ENCODE data around the gene SIRT5.

SIRT5 gene

GRCh38 chr6:13590574-13591153 lies 16.3 kb downstream of the SIRT5 start:
- DNase-seq = no peak

DNA sequence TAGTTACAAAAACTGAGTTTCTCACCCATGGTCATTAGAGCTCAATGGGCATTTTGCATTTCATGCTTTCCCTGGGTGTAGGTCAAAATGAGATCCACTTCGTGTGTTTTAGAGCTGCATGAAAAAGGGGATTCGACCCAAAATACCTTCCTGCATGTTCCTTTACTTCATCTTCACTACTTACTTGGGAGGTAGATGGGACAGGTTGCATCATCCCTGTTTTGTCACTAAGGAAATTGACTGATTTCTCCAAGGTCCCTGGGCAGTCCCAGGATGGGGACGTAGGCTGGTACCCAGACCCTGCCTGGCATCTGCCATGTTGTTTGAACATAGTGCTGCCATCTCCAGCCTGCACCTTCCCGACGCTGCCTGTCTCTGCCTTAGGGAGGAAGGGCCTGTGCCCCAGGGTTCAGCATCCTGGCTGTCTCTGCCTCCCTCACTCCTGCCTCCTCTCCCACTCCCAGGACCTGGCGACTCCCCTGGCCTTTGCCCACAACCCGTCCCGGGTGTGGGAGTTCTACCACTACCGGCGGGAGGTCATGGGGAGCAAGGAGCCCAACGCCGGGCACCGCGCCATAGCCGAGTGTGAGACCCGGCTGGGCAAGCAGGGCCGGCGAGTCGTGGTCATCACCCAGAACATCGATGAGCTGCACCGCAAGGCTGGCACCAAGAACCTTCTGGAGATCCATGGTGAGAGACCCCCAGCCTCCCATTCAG lies 17.0 kb downstream of the SIRT5 start:
- DNase-seq = no peak

DNA sequence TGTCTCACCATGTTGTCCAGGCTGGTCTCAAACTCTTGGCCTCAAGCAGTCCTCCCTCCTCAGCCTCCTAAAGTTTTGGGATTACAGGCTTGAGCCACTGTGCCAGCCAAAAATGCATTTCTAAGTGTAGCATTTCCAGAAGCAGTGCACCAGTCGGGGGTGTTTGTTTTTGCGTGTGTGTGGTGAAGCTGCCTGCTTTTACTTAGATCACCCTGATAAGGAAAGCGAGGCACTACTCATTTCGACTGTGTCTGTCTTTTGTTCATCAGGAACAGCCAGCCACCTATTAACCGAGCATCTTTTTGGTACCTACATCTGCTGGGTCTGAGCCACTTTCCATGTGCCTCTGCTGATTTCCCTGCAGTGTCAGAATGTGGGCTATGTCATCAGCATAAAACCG lies 18.7 kb downstream of the SIRT5 start:
- no peak for DNase-seq

GRCh38 chr6:13593720-13594119 lies 19.3 kb downstream of the SIRT5 start:
- no peak for DNase-seq

DNA sequence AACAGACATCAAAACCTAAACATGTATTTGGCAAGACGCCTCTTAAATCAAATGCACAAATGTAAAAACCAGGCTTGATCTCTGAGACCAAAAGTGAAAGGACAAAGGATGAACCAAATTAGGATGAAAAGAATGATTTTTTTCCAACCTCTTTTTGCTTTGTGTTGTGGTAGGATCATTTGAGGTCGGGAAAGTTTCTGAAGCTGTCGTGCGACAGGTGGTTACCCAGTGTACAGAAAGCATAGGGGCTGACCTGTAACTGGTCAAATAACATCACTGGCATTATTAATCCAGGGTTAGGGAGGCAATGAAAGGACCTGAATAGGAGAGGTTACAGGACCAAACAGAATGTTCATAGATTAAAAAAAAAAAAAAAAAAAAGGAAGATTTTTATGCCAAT lies 22.7 kb downstream of the SIRT5 start:
- no peak for DNase-seq

DNA sequence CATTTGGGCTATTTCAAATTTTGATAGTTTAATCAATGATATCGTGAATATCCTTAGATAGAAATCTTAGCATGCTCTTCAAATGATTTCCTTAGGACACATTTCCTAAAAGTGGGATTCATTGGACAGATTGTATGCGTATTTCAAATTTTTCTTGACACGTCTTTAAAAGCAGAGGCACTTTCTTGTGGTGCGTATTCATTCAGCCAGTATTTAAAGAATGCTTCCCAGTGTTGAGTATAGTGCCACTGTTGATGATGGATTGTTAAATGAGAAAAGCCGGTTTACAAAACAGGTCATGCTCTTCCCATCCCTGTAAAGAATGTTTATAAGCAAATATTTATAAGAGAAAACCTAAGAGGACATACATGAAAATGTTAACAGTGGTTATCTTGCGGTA lies 25.6 kb downstream of the SIRT5 start:
- no peak for DNase-seq

- DNase-seq = no peak
Observed at GRCh38 chr6:13604135-13604534, 29.7 kb downstream of the SIRT5 start.

- no peak for DNase-seq
Observed at GRCh38 chr6:13604546-13605416, 30.4 kb downstream of the SIRT5 start.

DNA sequence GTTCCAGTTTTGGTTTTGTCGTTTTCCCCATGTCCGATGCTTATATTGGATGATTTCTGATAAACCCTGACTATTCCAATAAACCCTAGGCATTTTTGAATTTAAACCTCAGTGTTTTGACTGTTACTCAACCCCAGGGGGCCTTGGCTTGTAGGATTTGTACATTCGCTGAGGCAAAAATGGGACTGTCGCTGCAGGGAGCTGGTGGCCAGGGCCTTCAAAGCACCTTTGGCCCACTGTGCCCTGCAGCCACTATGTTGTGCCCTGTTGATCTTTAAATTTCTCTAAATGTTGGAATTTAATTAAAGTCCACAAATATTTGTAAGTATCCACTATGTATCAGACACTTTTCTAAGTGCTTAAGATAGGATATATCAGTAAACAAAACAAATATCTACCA lies 31.2 kb downstream of the SIRT5 start:
- DNase-seq = no peak

GRCh38 chr6:13611715-13612114 lies 37.3 kb downstream of the SIRT5 start:
- DNase-seq = no peak

DNA sequence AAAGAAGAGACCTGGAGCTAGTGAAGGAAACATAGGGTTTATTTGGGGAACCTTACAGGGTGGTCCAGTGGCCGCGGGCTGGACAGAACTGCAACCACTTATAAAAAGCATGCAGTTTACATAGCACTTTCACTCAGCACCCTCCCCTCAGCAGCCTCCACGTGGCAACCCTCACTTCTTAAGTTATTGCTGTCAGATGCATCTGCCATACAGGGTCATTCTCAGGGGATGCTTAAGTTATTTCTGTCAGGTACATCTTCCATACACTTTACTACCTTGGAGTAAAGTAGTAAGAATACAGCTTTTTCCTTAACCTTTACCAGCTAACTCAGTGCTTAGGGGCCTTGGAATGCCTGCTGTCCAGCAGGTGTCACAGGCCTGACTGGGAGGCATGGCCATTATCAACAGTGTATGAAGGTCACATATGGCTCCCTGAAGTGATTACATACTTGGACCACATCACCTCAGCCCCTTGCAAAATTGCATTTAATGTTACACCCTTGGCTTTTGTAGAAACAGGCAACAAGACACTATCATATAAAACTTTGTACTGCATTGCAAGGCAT lies 38.7 kb downstream of the SIRT5 start:
- DNase-seq = no peak

GRCh38 chr6:13614126-13614925 lies 39.9 kb downstream of the SIRT5 start:
- peak; percentile 49 for DNase-seq

- DNase-seq = peak; percentile 99
Observed at GRCh38 chr6:13614926-13615791, 40.8 kb downstream of the SIRT5 start, which contains the start of gene NOL7. TSS of gene NOL7 (plus strand) at chr6:13615335. CDS start at chr6:13615359, 24 bp downstream.

DNA sequence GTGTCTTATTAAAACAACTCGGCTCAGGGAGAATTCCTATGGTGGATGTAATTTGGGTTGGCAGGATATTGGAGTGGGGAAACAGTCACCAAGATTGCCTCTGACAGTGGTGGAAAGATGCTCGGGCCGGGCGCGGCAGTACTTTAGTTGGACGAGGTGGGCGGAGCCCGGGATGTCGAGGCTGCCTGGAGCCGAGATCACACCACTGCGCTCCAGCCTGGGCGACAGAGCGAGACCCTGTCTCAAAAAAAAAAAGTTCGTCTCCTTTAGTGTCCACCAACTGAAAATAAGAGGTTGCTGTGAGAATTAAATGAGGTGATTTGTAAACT lies 41.4 kb downstream of the SIRT5 start:
- DNase-seq = peak; percentile 59

GRCh38 chr6:13617066-13617465 lies 42.7 kb downstream of the SIRT5 start:
- DNase-seq = no peak

DNA sequence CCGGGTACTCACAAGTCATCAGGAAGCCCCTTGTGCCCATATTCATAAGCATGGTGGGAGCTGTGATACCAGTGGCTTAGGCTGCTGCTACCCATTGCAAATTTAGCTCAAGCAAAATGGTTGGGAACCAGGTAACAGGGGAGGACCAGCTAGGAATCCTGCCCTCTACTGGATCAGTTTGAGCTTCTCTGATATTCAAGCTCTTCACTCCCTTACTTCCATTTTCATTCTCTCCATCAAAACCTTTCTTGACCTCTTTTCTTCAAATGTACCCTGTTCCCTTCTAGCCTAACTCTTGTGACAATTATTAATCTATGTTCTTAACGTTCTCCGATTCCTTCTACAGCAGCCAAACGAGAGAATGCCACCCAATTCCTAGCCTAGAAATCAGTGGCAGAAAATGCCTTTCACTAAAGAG lies 50.5 kb downstream of the SIRT5 start:
- no peak for DNase-seq

DNA sequence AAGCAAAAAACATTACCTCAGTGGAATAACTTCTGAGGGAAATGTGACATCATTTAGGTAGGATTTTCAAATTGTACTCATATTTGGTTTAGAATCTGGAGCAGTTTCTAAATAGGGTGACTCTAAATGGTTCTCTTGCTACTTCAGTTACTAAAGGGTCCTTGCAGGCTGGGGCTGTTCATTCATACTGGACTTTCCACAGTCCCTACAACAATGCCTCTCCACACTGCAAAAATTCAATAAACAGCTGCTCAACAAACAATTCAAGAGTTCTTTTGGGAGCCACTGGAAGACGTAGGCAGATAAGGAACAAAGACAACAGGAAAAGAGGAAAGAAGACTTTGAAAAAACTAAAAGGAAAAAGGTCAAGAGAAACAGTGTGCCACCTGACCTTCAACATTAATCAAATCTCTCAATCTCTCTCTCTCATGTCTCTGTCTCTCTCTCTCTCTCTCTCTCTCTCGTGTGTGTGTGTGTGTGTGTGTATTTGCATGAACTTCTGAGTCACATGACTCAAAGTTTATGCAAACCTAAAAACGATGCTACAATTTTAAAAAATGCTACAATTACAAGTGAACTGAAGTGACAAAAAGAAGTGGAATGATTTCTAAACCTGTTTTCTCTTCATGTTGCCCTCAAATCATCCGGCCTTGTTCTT lies 55.2 kb downstream of the SIRT5 start:
- DNase-seq = no peak

DNA sequence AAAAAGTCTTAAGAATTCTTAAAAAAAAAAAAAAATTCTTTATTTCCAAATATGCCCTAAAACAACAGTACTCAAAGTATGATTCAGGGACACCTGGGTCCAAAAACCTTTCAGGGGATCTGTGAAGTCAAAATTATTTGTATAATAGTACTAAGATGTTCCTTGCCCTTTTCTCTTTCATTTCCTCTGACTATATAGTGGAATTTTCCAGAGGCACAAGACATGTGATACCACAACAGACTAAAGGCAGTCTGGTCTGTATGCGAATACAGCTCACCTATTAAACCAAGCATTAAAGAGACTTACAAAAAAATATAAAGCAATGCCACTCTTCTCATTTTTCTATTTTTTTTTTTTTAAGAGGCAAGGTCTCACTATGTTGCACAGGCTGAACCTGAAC lies 56.1 kb downstream of the SIRT5 start:
- no peak for DNase-seq

GRCh38 chr6:13633343-13633742 lies 58.9 kb downstream of the SIRT5 start:
- DNase-seq = no peak

DNA sequence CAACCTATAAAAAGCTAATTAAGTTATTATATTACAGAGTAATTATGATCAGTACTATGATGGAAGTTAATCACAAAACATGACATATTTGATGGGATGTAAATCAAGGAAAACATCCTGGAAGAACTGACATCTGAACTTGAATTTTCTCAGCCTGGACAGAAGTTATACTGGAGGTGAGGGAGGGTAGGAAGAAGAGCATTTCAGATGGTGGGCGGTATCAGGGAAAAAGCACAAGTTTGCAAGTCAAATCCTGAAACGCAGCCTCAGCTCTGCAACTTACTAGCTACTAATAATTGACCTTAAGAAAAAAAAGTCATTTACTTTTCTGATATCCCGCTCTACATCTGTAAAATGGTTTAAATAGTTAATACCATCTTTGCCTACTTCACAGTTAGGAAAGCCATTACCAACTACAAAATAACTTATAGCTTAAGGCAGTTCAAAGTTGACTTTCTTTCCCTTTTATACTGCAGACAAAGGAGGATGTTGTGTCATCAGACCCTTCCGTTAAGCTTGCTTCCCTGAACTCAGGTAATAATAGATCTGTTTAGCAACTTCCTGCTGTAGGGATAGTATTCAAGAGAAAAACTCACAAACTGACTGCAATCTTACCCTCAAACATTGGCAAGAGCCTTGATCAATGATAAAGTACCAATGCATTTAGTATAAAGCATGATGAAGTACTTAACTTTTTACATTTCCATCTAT lies 61.7 kb downstream of the SIRT5 start:
- no peak for DNase-seq

DNA sequence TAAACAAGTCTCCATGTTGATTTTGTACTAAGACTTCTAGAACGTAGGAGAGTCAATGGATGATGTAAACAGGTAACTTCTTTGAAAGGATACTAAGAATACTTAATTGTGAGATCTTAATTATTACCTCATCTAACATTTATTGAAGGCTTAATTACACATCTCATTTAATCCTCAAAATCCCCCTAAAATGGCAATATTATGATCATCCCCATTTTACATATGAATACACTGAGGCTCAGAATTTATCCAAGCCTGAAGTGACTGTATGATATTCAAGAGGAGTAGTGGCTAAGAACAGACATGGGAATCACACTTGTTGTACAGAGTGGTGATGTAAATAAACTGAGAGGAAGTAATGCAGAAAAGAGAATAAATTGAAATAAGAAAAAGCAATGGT lies 63.6 kb downstream of the SIRT5 start:
- DNase-seq = no peak

All from right forelimb (tissue), 1 donor.